Measurements from ENCODE around the gene TNS1.

The TNS1 gene

DNA sequence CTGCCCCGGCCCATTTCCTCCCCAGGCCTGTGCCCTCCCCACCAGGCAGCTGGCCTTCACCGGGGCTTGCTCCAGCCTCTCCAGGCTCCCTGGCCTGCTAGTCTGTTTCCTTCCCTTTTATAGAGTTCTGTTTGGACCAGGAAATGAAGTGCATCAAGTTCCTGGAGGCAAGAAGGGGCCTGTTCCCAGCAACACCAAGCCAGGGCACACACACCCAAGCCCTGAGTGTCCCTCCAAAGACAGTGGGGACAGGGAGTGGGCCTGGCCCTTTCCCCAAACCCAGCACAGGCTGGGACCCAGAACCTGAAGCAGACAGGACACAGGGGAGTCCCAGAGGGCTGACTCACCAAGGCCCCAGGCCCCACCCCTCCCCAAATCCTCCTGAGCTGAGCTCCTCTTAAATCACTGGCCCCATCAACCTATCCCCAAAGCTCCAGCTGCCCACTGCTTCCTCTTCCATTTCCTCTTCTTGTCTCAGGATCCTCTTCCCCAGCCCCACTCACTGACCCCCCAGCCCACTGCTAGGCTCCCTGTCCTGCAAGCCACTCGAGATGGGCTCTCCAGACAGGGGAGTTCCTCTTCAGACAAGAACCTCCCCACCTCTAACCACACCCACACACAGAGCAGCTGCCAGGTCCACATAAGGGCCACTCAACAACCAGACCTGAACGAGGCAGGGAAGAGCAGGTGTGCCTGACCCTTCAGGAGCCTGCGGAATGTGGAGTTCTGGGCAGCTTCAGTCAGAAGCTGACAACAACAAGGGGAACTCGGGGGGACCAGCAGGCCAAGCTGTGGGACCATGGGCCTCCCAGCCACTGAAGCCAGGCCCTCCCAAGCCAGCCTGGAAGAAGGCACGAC is 74.2 kb downstream of the TNS1 start:
- no peak for DNase-seq

DNA sequence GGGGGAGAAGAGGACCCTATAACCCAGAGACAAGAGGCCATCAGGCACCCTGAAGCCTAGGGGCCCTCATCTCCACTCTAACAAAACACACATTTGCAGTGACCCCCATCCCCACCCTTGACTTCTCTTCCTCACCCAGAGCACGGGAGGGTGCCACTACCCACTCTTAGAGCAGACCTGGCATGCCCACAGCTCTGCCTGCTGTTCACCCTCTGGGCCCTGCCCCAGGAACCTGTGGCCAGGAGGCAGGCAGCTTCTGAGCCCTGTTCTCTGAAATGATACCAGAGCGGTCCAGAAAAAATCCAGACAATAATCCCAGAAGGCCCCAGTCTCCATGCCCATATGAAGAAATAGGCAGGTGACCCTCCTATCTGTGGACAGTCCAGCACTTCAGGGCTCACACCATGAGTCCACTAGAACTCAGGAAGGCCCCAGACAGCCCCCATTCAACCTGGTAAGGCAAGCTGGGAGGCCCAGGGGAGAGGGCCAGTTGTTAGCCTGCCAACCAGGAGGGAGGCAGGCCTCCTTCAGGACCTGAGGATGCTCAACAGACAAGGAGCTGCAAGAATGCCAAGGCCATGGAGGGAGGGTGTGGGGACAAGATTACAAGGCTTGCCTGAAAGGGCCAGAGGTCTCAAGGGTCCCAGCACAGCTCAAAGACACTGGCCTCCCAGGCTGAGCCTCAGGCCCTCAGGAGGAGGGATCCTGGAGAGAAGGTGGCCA is 75.0 kb downstream of the TNS1 start:
- DNase-seq, result no peak

DNA sequence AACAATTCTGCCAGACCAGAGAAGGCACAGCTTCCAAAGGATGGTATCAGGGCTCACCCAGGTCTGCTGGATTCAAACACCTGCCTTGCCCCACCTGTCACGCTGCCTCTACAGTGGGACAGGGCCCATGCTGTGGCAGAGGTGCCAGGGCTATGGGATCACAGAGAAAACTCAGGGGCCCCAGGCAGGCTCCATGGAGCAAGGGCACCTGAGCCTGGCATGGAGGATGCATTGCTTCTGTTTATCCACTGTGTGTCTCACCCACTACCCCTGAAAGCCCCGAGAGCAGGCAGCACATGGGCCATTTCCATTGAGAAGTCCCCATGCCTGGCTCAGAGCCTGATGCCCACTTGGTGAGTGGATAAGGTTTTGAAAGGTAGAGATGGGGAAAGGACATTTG is 76.0 kb downstream of the TNS1 start:
- DNase-seq, result no peak

DNA sequence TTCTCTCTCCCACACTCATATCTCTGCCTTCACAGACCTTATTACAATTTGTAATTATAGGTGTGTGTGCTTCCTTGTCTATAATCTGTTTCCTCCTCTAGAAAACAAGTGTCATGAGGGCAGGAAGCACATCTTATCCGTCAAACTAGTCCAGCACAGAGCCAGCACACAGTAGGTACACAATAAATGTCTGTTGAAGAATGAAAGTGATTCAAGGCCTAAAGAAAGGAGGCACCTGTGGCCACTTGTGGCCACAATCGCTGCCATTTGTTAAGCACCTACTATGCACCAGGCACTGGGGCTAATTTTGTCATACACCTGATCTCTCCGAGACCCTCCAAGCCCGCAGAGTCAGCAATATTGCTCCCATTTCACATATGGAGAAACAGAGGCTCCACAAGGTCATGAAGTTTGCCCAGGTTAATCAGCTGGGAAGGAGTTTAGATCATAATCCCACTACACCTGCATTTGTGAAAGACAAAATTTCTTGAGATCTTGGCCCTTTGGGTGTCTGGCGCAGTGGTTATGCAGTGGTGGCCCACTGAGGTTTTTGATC is 78.4 kb downstream of the TNS1 start:
- no peak for DNase-seq

DNA sequence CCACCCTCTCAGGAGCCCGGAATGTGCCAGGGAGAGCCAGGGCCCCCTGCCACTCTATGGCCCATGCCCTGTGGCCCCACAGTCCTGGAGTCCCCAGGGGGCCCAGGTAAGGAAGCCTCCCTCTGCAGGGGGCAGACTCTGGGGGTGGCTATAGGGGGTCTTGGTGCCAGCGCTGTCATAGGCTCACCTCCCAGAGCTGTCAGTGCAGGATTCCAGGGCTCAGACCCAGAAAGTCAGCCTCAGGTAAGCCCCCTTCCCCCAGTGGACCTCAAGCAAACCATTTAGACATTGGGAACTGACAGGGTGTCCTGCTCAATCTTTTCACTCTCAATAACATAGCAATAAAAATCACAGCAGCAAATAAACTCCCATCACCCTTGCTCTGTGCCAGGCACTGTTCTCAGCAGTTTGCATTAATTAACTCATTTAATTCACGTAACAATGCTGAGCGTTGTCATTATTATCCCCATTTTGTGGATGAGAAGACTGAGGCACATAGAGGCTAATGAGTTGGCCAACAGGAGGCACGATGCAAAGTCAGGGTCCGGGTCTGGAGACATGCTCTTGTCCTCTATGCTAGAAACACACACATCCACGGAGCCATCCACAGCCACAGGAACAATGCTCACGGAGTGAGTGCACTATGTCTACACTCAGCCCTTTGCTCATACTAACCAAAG is 79.6 kb downstream of the TNS1 start:
- no peak for DNase-seq

DNA sequence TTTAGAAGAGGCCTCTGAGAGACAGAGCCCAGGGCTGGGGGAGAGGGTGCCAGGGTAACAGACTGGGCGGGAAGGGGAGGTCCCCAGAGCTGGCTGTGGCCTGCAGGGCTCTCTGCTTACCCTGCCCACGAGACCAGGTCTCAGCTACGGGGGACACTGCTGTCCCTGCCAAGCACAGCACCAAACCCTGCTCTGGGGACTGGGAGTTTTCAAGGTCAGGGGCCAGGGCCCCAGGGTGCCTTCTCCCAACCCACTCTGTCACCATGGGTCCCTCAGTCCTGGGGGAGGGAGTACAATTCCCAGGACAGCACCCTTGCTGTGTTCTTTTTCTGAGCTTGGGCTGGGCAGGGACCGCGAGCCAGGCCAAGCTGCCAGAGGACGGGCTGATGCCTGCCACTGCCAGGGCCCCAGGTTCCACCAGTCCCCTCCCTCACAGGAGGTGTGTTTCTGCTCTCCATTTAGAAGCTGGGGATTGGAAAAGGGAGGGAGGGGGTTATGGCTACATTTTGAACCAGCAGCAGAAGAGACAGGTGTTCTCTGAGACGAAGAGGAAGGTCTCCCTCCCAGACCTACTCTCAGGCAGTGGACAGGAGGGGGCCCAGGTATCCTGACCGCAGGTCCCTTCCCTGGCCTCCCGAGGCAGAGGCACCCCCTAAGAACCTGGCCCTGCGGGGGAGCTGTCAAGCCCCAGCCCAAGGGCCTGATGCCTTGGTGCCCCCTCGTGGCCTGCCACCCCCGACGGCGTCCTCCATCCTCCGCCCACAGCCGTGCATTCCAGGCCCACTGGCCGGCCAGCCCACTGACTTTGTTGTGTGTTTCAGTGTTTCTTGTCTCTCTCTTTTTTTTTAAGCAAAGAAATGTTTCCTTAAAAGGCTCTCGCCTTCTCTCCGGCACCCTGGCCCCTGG is 80.4 kb downstream of the TNS1 start:
- peak; percentile 50 for DNase-seq

DNA sequence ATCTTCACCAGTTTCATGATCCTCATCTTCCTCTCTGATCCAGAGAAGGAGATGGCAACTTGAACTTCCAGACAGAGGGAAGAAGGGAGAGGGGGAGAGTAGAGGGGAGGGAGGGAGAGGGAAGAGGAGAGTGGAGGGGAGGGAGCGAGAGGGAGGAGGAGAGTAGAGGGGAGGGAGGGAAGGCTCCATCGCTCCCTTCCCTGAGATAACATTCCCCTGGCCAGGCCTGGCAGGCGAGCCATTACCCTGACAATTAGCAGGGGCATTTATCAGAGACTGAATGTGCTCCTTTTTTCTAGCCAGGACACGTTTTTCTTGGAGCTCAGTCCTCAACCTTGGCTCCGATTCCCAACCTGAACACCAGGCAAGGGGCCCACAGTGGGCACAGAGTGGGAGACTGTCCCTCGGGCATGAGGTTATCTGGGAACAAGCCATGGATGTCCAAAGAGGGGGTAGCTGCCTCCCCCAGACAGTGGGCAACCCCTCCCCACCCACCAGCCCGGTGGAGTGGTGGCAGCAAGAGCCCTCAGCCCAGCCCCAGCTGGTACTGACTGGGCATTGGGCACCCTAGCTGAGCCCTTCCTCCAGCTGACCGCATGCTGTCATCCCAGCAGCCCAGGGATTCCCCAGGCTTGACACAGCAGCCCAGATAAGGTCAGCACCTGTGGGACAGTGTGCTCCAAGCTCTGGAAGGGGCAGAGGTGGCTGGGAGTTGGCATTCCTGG is 81.8 kb downstream of the TNS1 start:
- DNase-seq, result peak; percentile 68

DNA sequence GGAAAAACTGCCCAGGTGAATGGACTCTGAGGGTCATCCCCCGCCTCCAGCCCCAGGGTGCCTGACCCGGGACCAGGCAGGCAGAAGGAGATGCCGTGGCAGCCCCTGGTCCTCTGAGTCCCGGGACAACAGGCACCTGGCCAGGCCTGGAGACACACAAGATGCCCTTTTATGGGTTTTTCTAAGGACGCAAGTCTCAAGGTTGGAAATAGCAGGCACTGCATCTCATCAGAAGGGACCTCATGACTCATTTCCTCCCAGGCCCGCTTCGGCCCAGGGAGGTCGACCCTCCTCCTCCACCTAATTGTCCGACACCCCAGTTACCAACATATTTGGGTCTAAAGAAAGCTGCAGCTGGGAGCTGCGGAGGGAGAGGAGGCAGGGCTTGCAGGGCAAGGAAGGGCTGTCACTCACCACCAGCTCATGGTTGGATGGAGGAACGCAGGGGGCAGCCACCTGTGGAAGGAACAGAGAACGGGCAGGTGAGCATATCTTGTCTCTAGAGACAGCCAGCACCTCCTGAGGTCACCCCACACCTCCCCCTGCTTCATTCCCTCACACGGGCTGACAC is 82.9 kb downstream of the TNS1 start:
- peak; percentile 95 for DNase-seq

DNA sequence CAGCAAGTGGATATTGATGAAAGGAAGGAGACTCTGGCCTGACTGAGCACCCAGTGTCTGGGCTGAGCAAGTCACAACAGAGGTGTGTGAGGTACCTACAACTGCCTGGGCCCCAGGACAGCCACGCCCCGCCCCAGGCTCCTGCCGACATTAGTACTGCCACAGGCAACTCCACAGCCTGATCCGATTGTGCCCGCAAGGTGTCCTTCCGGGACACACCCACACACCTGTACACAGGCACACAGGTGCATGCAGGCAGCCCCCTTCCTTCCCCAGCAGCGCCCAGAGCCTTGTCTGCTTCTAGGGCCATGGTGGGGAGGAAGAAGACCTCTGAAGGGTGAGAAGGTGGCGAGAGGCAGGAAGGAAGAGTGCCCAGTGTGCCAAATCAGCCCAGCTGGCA is 83.6 kb downstream of the TNS1 start:
- DNase-seq, result no peak

DNA sequence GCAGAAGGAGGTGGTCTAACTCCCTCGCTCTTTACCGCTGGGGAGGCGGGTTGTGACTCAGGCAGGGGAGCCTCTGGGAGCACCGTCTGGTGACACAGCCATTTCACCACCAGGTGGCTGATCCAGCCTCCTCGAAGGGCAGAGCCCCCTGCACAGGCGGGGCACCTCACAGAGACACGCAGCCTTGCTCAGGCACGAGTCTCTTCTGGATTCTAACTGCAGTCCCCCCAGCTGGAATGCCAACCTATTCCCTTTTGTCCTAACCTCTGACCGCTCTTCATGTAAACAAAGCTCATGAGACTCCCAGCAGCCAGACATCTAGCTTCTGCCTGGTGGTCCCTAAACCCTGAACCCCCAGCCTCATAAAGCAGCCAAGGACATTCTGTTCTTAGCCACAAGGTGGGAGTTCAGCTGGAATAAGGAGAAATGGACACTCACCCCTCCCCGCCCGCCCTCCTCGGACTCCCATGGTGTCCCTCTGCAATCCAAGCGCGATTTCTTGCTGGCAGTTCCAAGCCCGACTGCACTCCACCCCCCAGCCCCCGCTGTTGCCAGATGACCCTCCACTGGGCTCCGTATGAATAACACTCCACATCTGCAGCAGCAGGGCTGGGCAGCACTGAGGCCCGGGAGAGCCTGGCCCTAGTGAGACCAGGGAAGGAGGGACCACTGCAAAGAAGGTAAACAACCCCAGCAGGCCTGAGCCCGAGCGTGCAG is 84.3 kb downstream of the TNS1 start:
- DNase-seq, result no peak

DNA sequence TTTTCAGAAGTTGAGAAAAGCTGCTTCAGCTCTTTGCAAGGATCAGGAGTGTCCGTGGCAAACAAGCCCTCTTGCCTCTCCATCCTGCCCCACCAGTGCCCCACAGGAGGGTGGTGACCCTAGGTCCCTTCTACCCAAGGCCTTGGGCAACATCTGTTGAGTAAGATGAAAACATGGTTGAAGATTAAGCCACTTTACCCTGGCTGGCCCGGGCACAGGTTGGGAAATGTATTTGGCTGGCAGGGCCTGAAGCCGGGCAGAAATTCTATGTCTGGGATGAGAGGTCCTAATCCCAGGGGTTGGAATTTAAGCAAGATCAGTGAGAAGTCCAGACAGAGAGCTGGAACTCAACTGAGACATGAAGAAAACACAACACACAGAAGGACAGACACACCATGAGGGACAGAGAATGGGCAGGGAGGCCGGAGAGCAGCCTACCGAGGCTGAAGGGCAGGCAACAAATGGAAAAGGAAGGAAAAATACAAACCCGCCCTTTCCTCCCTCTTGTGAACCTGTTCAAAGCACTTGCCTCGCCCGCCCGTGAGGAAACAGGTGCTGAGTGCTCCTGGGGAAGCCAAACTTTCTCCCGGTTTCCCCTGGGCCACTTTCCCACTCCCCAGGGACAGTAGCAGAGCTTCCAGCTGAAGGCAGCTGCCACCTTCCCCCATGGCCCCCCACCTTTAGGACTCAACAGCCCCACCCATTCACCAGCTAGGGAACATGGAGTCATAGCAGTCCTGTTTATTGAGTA is 86.1 kb downstream of the TNS1 start:
- DNase-seq, result no peak

DNA sequence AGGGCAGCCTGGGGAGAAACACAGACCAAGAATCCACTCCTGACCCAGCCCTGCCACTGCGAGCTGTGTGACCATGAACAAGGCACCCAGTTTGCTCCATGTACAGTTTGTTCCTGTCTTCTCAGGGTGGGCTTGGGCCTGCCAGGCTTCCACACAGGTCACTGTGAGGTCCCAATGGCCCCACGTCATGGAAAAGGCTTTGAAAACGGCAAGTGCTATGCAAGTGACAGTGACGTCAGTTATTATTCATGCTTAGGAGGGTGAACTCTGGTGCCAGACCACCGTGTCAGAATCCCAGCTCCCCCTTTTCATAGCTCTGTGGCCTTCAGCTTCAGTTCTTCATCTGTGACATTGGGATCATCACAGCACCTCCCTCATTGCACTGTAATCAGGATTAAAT is 87.1 kb downstream of the TNS1 start:
- no peak for DNase-seq

DNA sequence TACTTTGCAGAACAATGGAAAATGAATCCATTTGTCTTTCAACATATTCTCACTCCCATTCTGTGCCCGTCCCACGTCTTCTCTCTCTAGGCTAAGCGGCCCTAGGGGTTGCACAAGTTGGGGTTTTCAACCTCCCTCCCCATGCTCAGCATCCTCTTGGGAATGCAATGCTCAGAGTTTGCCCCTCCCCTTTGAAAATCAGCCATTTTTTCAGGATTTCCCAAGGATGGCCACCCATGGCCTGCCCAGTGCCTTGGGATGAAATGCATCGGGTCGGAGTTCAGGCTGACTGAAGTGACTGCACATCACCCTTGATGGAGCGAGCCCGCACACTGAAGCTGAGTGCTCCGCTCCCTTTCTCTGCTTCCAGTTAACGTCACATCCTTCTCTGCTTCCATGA is 87.9 kb downstream of the TNS1 start:
- no peak for DNase-seq

DNA sequence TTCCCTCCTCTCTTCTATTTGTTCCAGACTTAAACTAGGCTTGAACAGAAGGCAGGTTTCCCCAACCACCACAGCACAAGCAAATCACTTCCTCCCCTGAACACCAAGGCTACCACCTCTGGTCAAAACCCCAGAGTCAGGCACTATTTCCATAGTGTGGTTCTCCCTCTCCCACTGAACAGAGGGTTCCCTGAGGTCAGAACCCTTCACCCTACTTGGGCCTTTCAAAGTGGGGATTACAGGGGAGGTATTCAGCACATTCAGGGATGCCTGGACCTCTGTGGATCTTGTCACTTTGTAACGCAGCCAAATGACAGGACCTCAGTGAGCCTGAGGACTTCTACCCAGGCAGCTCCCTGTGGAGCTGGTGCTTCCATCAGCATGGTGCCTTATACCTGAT is 88.7 kb downstream of the TNS1 start:
- DNase-seq, result no peak

DNA sequence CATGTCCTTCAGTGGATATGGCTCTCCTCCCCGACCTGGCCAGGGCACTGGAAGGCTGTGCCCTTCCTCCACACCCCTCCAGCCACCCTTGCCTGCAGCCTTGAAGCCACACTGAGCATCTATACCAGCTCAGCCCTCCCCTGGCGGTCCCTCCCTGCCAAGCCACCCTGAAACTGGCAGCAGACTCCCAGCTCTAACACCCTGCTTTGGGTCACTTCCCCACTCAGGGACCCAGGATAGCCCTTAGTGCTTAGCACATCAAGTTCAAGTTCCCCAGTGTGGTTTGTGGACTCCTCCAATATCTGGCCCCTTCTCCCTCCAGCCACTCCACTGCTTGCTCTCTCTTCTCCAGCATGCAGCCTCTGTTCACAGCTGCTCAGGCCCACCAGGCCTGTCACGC is 89.4 kb downstream of the TNS1 start:
- no peak for DNase-seq

DNA sequence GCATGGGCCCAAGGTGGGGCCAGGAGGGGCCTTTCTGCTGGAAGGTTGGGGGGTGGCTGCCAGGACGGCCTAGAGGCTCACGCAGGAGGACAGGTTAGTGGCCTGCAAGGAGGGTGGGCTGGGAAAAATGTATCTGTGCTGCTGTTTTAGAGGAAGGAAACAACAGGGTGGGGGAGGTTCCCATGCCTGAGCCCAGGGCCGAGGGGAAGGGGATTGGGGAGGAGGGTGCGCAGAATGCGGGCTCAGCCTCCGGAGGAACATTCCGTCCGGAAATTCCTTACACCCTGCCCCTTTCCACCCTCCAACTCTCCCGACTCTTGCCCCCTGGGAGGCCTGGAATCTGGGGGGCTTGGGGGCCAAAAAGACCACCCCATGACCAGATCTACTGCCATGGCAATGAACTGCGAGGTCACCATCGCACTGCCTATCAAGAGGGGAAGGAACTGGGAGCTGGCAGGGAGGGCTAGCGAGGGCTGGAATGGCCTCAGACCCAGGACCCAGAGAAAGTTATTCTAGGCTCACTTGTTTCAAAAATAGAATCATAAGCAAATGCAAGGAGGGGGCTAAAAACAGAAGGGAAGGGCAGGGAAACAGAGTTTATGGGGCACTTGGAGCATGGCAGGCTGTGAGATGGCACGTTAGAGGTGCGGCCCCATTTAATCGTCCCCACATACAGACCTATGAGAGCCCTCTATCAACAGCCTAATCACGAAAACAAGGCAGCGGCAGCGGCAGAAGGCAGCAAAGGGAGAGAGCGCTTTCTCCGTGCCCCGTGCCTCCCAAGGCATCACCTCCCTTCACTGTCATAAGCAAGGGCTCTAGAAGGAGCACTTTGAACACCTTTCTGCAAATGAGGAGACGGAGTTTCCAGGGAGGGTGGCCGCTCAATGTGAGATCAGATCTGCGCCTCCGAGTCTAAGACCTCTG is 90.4 kb downstream of the TNS1 start:
- DNase-seq, result no peak

DNA sequence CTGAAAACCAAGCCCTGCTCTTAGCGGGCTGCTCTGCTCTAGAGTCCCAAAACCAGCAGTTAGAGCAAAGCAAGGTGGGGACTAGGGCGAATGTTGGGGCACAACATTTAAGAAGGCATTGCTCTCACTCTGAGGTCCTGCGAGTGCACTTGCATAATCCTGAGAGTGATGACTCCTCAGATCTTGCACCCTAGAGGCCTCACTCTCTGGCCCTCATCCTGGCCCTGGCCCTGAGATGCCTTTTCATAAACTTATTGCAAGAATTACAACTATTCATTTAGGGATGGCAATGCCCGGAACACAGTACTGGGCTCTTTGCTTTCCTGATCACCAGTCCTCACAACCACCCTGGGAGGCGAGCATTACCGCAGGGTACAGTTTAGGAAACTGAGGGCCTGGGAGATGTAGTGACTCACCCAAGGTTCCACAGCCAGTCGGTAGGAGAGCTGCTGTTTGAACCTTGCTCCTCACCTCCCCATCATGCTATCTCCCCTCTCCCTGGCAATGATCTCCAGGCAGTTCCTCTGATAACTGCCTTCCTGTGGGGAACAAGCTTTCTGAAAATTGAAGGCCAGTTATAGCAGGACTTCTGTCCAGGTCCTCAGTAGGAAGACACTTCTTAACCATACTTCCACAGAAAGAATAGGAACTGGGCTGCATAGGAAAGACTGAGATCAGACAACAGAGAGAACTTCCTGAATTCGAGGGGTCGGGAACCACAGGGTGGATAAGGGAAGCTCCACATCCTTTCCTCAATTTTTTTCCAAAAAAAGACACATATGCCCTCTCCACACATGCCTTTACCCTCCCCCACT is 91.3 kb downstream of the TNS1 start:
- no peak for DNase-seq

DNA sequence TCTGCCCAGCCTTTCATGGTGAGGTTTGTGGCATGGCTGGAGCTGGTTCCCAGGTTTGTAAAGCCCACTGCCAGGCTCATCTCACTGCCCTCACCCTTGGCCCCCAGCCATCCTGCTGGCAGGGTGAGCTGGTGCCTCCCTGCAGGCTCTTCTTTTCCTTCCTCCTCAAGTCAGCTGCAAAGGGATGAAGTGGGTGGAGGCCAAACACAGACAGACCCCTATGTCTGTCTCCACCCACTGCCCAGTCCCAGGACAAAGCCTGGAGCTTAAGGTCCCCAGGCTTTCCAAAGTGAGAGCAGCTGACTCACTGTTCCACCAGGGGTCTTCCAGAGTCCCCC is 92.0 kb downstream of the TNS1 start:
- no peak for DNase-seq
